Parathyroid adenoma (tissue), 2 donors: Measurements from ENCODE around the gene DDX17.

Source experiments
- H2AFZ ChIP-seq: fragments of 300-600 bp; sonication (generic); one replicate; pipeline ENCODE4 v1.7.0; 2017; ENCODE audit warnings: antibody characterized with exemption, mild to moderate bottlenecking
- H3K27ac ChIP-seq: fragments of 300-600 bp; sonication (generic); one replicate; pipeline ENCODE4 v1.7.0; 2017
- H3K27me3 ChIP-seq: fragments of 300-600 bp; sonication (generic); one replicate; pipeline ENCODE4 v1.7.0; 2017; ENCODE audit warnings: low read length; ENCODE audit not compliant: control insufficient read depth, insufficient read depth
- H3K36me3 ChIP-seq: fragments of 300-600 bp; sonication (generic); one replicate; pipeline ENCODE4 v1.7.0; 2017; ENCODE audit warnings: low read length; ENCODE audit not compliant: control insufficient read depth, insufficient read depth
- H3K4me1 ChIP-seq: fragments of 300-600 bp; sonication (generic); one replicate; pipeline ENCODE4 v1.7.0; 2017; ENCODE audit warnings: control low read depth
- H3K4me2 ChIP-seq: fragments of 300-600 bp; sonication (generic); one replicate; pipeline ENCODE4 v1.7.0; 2017; ENCODE audit warnings: low read length
- H3K4me3 ChIP-seq: fragments of 300-600 bp; sonication (generic); one replicate; pipeline ENCODE4 v1.7.0; 2017; ENCODE audit warnings: low read depth, low read length
- H3K79me2 ChIP-seq: fragments of 300-600 bp; sonication (generic); one replicate; pipeline ENCODE4 v1.7.0; 2017; ENCODE audit warnings: control low read depth
- H3K9ac ChIP-seq: fragments of 300-600 bp; sonication (generic); one replicate; pipeline ENCODE4 v1.7.0; 2017; ENCODE audit warnings: mild to moderate bottlenecking
- H3K9me3 ChIP-seq: fragments of 300-600 bp; sonication (generic); one replicate; pipeline ENCODE4 v1.7.0; 2017; ENCODE audit warnings: low read length; ENCODE audit not compliant: control insufficient read depth
- TF ChIP-seq, protein P1 (sequence below): fragments of 300-600 bp; sonication (generic); IDR thresholded peaks from one replicate; pipeline ENCODE4 v1.7.0; 2017; ENCODE audit warnings: antibody characterized with exemption, mild to moderate bottlenecking
- donor health status: primary hyperparathyroidism.

Gene DDX17

DNA sequence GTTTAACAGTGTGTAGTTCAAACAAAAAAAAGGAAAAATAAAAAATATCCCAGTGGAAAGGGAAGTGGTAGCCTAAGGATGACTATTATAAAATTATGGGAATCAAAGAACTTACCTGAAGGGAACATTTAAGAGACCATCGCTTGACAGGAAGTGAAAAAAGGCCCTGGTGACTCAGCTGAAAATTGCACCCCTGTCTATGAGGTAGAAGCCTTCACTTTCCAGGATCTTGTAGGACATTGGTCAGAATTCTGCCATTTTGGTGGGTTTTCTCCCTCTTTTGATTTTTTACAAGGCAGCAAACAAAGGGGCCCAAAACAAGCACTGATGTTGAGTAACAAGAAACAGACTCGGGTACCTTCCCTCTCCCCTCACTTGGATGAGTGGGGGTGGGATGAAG is 15.6 kb downstream of the DDX17 start:
- Histone ChIP-seq H3K79me2 (no peaks in the 10 kb centered on the region), H3K9me3 (no peaks in the 10 kb centered on the region), H3K4me3 (no peak overlapping the region), H3K27me3 (no peaks in the 10 kb centered on the region), H3K9ac (no peak overlapping the region), H3K36me3 (peaks cover 4% of the 10 kb centered on the region), H3K4me2 (no peak overlapping the region), H2AFZ (no peak overlapping the region), H3K27ac (peak overlapping the region; percentile 42), H3K4me1 (peaks cover 3% of the 10 kb centered on the region)
- TF ChIP-seq, protein P1, sequence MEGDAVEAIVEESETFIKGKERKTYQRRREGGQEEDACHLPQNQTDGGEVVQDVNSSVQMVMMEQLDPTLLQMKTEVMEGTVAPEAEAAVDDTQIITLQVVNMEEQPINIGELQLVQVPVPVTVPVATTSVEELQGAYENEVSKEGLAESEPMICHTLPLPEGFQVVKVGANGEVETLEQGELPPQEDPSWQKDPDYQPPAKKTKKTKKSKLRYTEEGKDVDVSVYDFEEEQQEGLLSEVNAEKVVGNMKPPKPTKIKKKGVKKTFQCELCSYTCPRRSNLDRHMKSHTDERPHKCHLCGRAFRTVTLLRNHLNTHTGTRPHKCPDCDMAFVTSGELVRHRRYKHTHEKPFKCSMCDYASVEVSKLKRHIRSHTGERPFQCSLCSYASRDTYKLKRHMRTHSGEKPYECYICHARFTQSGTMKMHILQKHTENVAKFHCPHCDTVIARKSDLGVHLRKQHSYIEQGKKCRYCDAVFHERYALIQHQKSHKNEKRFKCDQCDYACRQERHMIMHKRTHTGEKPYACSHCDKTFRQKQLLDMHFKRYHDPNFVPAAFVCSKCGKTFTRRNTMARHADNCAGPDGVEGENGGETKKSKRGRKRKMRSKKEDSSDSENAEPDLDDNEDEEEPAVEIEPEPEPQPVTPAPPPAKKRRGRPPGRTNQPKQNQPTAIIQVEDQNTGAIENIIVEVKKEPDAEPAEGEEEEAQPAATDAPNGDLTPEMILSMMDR, result no peak

DNA sequence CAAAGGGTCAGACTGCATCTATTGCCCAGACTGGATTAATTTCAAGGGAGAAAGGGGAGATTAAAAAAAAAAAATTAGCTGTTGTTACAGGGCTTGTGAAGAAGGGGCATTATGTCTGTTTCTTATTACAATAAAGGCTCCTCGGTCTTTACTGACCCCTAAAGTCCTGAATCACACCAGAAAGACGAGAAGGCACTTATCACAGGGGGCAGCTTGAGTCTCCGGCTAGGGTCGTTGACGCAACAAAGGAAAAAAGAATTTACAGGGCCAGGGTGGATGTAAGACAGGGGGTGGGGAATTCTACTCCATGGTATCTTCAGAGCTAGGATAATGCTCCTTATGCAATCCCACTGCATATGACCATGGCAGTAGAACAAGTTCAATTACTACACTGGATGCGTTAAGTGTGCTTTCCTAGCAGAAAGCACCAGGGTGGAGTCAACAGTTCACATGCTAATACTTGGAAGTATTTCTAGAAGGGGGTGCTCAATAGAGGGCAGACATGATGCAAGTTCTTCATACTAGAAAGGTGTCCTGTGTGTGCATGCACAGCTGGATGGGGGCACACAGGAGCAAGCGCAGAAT is 16.5 kb downstream of the DDX17 start:
- H3K4me2 ChIP-seq, result no peak overlapping the region
- TF ChIP-seq, protein P1, result no peak
- no peaks in the 10 kb centered on the region for H3K79me2 ChIP-seq
- H3K9ac ChIP-seq, result no peak overlapping the region
- no peaks in the 10 kb centered on the region for H3K9me3 ChIP-seq
- no peak overlapping the region for H3K4me3 ChIP-seq
- H3K4me1 ChIP-seq, result peaks cover under 1% of the 10 kb centered on the region
- no peaks in the 10 kb centered on the region for H3K27me3 ChIP-seq
- H3K36me3 ChIP-seq, result peaks cover 4% of the 10 kb centered on the region
- no peak overlapping the region for H2AFZ ChIP-seq
- H3K27ac ChIP-seq, result no peak overlapping the region

DNA sequence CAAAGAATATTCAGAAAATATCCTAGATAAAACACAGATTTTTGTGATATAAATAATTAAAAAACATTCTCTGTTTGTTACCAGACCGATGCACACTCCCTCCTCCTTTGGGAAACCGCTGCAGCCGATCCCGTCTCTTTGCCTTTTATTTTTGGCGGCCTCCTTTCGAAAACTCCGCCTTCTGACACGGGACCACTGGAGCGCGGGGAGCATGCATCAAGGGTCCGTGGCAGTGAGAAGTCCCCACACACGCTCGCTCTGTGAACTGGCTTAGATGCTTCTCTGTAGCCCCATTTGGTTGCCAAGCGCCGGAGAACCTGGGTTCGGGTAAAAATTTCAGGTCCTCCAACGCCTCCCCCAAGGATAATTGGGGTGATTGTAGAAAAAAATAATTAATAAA is 17.0 kb downstream of the DDX17 start:
- H3K4me1 ChIP-seq, result no peaks in the 10 kb centered on the region
- no peak overlapping the region for H3K9ac ChIP-seq
- no peaks in the 10 kb centered on the region for H3K79me2 ChIP-seq
- peaks cover 4% of the 10 kb centered on the region for H3K36me3 ChIP-seq
- H2AFZ ChIP-seq, result no peak overlapping the region
- no peak overlapping the region for H3K27ac ChIP-seq
- H3K9me3 ChIP-seq, result no peaks in the 10 kb centered on the region
- no peaks in the 10 kb centered on the region for H3K27me3 ChIP-seq
- TF ChIP-seq, protein P1, result no peak
- no peak overlapping the region for H3K4me2 ChIP-seq
- no peak overlapping the region for H3K4me3 ChIP-seq

DNA sequence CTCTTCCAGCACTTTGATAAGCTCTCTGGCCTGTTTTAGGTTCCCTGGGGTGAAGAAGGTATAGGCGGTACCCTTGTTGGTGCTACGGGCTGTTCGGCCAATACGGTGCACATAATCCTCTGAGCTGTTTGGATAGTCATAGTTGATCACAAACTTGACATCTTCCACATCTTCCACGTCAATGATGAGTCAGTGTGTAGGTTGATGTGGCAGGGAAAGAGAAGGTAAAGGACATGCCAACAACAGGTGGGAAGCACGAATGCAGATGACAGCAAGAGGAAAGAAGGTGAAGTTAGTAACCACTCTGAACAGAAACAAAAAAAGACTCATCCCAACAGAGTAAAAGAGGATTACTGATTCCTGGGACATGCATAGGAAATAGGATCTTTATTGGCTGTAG is 18.2 kb downstream of the DDX17 start:
- Histone ChIP-seq H3K36me3 (peaks cover 4% of the 10 kb centered on the region), H3K4me3 (no peak overlapping the region), H3K4me1 (no peaks in the 10 kb centered on the region), H3K79me2 (no peaks in the 10 kb centered on the region), H3K27ac (no peak overlapping the region), H2AFZ (no peak overlapping the region), H3K27me3 (no peaks in the 10 kb centered on the region), H3K9ac (no peak overlapping the region), H3K9me3 (no peaks in the 10 kb centered on the region), H3K4me2 (no peak overlapping the region)
- TF ChIP-seq, protein P1, result no peak

DNA sequence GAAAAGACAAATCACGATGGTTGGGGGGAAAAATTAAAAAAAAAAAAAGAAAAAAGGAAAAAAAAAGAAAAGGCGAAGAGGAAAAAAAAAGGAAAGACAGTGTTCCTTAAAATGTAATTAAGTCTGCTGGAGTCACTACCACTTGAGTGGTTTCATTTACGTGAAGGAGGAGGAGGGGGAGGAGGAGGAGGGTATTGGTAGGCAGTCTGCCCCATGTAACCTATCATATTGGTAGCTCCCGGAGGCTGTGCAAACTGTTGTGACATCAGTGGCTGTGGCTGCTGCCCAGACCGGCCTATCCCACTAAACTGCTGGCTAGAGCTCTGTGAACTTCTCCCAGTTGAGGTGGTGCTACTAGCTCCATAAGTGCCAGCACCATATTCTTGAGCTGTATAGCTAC is 20.3 kb downstream of the DDX17 start:
- TF ChIP-seq, protein P1, result no peak
- Histone ChIP-seq H3K79me2 (no peaks in the 10 kb centered on the region), H2AFZ (no peak overlapping the region), H3K9me3 (no peaks in the 10 kb centered on the region), H3K4me3 (no peak overlapping the region), H3K27ac (no peak overlapping the region), H3K27me3 (no peaks in the 10 kb centered on the region), H3K9ac (no peak overlapping the region), H3K4me2 (no peak overlapping the region), H3K36me3 (no peaks in the 10 kb centered on the region), H3K4me1 (no peaks in the 10 kb centered on the region)
